Medulla oblongata (tissue), 1 donor: ENCODE results near the gene ARHGAP25.

ENCODE experiments used
- DNase-seq: peaks from one replicate; pipeline ENCODE4 v3.0.0-alpha.2; 2015; ENCODE audit errors: extremely low spot score

ARHGAP25 gene

DNA sequence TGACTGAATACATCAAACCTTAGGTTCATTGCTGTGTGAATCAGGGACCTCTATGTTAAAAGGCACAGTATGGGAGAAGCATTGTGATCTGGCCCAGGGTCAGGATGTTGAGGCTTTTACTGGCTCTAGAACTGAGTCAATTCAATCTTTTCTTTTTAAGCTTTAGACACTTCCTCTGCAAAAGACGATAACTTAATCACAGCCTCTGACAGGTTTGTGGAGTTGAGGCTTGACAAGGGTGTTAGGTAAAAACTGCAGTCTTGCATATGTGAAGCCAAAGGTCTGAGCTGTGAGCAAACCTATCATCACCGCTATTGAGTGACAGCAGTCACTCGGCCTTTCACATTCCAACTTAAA is 17.3 kb upstream of the ARHGAP25 start:
- DNase-seq = no peak

- no peak for DNase-seq
These were observed 14.7 kb upstream of the ARHGAP25 start for GRCh38 chr2:68719912-68720311.

DNA sequence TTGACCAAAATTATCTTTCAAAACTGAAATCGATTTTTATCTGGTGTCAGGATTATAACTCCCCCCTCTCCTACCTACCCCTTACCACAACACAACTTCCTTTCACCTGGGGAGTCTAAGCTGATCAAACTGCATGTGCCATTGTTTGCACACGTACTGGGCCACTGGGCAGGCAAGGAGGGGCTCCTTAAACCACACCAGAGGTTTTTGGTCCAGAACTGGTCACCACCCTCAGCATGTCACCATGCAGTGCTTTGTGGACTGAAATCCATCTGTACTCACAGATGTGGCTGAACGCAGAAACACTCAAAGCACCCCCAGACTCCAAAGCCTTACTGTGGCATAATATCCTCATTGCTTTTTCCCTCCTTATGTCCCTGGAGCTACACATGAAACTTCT is 13.9 kb upstream of the ARHGAP25 start:
- DNase-seq = no peak

DNA sequence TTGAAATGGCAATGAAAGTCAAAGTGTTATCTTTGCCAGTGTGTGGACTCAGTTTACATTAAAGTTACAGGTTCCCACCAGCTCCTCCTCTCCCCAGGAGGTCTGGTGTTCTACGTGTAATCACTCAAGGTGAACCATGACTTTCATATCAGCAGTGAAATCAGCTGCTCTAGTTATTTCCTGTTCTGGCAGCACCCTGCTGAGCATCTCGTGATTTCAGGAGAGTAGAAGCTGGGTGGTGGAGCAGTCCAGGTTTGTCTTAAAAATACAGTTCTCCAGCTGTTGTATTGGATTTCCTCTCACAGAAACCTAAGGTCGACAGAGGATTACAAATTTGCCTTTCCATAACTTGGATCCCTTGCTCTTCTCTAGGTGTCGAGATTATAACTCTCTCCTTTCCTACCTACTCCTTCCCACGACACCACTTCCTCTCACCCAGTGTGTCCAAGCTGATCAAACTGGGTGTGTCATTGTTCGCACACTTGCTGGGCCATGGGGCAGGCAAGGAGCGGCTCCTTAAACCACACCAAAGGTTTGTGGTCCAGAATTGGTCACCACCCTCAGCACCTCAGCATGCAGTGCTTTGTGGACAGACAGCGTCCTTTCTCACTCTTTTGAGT is 13.0 kb upstream of the ARHGAP25 start:
- no peak for DNase-seq

DNA sequence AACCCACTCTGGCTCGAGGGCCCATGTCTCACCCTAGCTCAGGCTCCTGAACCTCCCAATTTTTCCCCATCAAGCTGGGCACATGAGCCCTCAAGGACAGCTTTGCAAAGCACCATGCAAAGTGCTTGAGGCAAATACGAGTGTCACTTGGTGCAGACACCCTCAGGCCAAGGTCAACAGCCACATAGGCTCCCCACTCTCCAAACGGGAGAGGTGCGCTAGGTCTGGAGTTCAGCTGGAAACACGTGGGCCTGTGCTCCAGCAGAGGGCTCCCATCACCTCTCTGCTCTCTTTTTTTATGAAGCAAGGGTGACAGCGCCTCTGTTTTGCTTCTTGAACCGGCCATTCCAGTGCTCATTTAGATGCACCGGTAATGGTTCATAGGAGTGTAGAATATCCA is 11.9 kb upstream of the ARHGAP25 start:
- no peak for DNase-seq

DNA sequence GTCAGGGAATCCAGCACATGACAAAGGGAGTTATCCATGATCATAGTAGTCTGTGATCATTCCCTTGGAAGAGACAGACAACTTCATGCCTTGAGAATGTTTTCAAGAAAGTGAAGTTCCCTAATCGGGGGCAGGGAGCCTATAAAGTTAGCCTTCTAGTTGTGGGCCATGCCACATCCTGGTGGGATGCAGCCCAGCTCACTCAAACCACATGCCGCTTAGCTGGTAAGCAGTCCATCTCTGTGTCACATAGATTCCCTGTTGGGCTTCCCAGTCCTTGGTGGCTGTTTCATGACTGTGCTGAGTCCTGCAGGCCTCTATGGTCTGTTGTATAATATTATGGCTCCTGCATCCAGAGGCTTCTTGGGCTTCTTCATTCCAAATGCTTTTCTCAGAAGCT is 11.4 kb upstream of the ARHGAP25 start:
- DNase-seq = no peak

- DNase-seq = no peak
These were observed 8.5 kb upstream of the ARHGAP25 start for GRCh38 chr2:68726100-68726499.

- DNase-seq = no peak
These were observed 7.8 kb upstream of the ARHGAP25 start for GRCh38 chr2:68726608-68727367.

DNA sequence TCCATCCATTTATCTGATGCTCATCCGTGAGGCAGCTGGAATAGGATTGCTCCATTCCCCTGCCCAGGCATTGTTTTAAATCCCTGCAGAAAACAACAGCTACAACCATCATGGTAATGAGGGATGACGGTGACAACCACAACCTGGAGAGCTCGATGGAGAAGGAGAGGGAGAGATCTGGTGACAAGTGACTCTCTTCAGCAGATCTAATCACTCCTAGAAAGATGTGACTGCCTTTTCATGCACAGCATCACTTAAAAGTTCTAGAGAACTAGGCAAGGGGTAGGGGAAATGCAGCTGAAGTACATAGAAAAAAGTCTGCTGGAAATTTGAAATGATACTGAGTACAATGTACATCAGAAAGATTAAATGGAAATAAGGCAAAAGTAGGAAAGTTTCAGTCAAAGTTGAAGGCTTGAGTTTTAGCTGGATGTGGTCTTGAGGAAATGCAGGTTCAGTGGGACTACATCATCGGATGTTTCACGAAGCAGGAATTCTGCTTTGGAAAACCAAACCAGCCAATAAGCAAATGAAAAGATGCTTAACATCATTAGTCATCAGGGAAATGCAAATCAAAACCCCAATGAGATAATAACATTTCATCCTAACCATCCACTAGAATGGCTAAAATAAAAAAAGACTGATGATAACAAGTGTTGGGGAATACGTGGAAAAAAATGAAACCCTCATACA is 6.8 kb upstream of the ARHGAP25 start:
- DNase-seq = no peak

GRCh38 chr2:68730828-68731227 is 3.8 kb upstream of the ARHGAP25 start:
- no peak for DNase-seq

- peak; percentile 77 for DNase-seq
These were observed 2.3 kb upstream of the ARHGAP25 start for GRCh38 chr2:68732036-68732932.

DNA sequence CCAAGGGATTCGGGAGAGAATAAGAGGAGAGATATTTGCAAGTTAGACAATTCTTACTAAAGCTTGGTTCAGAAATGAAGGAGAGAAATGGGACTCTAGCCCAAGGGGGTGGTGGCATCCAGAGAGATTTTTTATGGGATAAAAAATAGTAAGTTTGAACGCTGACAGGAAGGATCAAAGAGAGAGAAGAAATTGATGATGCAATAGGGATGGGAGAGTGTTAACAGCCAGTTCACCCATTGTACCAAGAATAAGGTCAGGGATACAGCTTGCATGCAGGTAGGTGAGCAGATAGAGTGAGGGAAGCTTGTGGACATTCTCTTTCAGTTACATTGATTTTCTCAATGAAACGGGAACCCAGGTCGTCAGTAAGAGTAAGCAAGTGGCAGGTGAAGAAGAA is 1.2 kb upstream of the ARHGAP25 start:
- DNase-seq = no peak

- no peak for DNase-seq
These were observed 435 bp upstream of the ARHGAP25 start for GRCh38 chr2:68734176-68734575.

DNA sequence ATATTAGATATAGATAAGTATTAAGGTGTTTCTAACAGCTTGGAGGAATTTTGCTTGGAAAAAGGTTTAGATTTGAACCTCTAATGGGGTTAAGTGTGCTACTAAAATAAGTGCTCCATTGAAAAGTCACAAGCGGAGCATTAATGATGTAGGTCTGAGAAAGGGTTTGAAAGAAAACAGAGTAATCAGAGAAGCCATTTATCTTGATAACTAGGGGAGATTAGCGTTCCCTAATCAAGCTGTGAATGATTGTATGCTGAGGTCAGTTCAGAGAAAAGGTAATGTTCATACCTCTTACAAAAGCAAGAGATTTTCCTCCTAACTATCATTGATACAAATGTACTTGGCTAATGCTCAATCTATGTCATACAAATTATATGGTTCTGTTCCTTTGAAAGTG is 1.5 kb downstream of the ARHGAP25 start:
- DNase-seq = no peak

GRCh38 chr2:68737711-68738110 is 3.1 kb downstream of the ARHGAP25 start:
- peak; percentile 78 for DNase-seq

DNA sequence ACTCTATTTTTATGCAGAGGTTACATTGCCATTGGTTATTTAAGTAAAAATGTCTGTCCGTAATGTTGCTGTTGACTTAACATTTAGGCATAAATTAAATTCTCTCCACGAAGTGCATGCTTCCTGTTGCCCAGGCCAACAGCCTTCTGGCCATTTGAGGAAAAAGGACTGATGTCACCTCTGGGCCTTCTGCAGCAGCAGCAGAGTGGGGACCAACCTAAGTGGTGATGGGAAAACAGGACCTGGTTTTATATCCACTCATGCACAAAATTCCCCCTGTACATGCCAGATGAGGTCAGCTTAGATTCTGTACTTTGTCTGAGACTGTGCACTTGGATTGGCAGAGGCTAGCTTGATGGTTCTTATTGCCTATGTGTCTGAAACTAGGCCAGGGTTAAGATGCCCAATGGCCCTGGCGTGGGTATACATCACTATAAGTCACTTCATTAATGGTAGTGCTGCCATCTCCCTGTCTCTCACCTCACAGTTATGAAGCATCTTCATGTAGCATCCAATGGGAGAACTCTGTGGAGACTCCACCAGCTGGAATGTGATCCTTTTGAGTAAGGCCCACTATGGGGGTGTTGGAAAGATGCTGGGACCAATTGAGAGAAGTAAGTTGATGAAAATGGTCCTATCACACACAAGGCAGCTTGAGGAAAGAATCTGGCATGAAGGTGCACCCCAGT is 4.4 kb downstream of the ARHGAP25 start:
- no peak for DNase-seq

DNA sequence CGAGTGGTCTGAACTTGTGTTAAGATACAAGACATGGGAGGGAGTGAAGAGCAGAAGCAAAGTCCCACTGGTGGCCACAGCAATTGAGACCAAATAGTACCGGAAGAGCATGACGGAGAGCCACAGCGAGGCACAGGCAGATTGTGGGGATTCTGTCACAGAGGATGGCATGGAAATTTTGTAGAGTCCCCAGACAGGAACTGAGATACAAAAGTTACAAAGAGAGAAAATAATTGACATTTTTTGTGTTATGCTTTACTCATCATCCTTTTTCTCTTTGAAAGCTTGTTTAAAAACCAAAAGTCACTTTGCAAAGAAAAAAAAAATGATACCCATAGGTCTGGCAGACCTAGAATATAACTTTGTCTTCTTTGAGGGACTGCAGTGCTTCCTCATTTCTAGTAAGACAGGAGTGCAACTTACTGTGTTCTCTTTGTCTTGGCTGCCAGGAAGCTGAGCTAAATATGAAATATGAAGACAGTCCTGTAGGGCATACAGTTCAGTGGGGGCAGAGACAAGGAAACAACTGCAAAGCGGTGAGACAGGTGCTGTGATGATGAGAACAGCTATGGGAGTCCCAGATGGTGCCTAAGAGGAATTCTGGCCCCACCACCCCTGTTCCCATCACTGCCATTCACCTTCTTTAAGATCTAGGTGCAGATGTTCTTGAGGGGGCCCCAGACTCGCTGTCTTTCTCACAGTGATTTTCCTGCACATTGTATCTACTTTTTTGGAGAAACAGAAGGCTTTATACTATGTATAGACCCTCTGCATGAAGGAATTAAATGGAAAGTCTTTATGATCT is 5.2 kb downstream of the ARHGAP25 start:
- DNase-seq = no peak

DNA sequence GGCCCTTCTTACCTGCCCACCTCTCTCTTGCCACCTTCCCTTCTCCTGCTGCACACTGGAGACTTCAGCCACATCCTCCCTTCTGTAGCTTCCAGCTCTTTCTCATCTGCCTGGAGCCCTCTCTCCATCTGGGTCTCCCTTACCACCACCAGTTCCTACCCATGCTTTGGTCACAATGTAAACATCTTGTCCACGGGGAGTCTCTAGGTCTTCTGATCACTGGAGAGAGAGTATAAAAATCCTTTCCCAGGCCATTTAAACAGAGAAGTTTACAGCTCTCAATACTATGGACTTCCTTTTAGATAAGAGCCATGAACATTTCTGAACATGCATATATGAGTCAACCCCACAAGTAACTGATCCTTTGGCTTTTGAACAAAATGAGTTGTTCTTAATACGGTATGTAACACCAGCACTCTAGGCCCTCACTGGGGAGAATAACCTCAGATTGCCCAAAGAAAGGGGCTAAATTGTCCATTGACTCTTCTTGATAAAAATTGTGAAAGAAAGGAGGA is 5.8 kb downstream of the ARHGAP25 start:
- no peak for DNase-seq

DNA sequence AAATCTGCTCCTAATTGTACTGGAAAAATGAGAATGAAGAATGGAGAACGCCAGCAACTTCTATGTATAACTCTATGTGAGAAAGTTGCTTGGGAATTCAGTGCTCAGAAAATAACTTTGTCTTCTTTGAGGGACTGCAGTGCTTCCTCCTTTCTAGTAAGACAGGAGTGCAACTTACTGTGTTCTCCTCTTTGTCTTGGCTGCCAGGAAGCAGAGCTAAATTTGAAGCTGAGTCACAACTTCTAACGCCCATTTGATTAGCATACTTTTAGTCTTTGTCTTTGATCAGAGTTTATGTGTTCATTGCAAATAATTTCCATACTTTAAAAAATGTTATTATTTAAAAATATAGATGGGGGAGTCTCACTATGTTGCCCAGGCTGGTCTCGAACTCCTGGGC is 6.6 kb downstream of the ARHGAP25 start:
- no peak for DNase-seq

GRCh38 chr2:68741805-68742306 is 7.2 kb downstream of the ARHGAP25 start:
- DNase-seq = no peak
